Breast epithelium (tissue), 4 donors: ENCODE results near the gene DPH7. TPM values are rescaled to one million over a fixed set of nuclear protein-coding genes. Genes with fewer than 3 reads are reported as not detected.
"Not testable (repeated sequence)": the region's sequence is repeated elsewhere in the genome, so short reads cannot be mapped to it uniquely, and the experiment has no call there.

Experiments used
- DNase-seq, 2 donors: peaks; one replicate each; pipeline ENCODE4 v3.0.0-alpha.2; 2019; ENCODE audit warnings: low spot score in 2 of 2
- H3K27ac ChIP-seq, 2 donors: fragments of 200-600 bp; sonication (generic) in 1 of 2; one replicate each; pipeline ENCODE4 v1.5.1; 2016 to 2019; ENCODE audit warnings: mild to moderate bottlenecking in 1 of 2
- H3K27me3 ChIP-seq, 2 donors: fragments of 200-600 bp; sonication (generic) in 1 of 2; one replicate each; pipeline versions ENCODE4 v1.5.1 to v1.6.0; 2017 to 2019; ENCODE audit warnings: control low read depth in 1 of 2, mild to moderate bottlenecking in 1 of 2
- H3K36me3 ChIP-seq: fragments of 200-600 bp; one replicate; pipeline ENCODE4 v1.5.1; 2019
- H3K4me1 ChIP-seq, 2 donors: fragments of 200-600 bp; sonication (generic); one replicate each; pipeline ENCODE4 v1.5.1; 2016 to 2019; ENCODE audit warnings: control low read depth in 1 of 2
- H3K4me3 ChIP-seq, 3 donors: fragments of 200-600 bp; sonication (generic); 1 replicate in 2 of 3; 2 replicates in 1 of 3; pipeline ENCODE4 v1.5.1; 2016 to 2019; ENCODE audit warnings: mild to moderate bottlenecking in 3 of 3, moderate library complexity in 2 of 3
- H3K9me3 ChIP-seq, 2 donors: fragments of 200-600 bp; sonication (generic) in 1 of 2; one replicate each; pipeline ENCODE4 v1.5.1; 2016 to 2019; ENCODE audit warnings: control low read depth in 1 of 2
- POLR2A ChIP-seq: fragments of 450-650 bp; IDR thresholded peaks from one replicate; pipeline ENCODE4 v1.6.1; 2016; ENCODE audit warnings: antibody characterized with exemption, mild to moderate bottlenecking, moderate library complexity
- POLR2AphosphoS5 ChIP-seq, 3 donors: sonication (generic); formaldehyde crosslinking; IDR thresholded peaks; one replicate each; pipeline ENCODE4 v1.6.1; 2017; ENCODE audit warnings: antibody characterized with exemption in 3 of 3
- intact Hi-C: fragments of 100-400 bp; cut with DNase I; formaldehyde crosslinking; loops from one replicate; pipeline ENCODE4 v1.15.1; 2023; ENCODE audit warnings: low total_unique reads
- total RNA-seq, 3 donors: library from RNA; depleted of rRNA; stranded (reverse); fragments of >200 nt; gene quantifications; one replicate each; pipeline ENCODE4 v1.1.0, GENCODE V29; 2016
- TF ChIP-seq, protein P1 (sequence below), 3 donors: fragments of 450-650 bp; IDR thresholded peaks; one replicate each; pipeline ENCODE4 v1.5.1; 2016 to 2017; ENCODE audit warnings: antibody characterized with exemption in 3 of 3, mild to moderate bottlenecking in 3 of 3, moderate library complexity in 3 of 3

The DPH7 gene
- total RNA-seq, 3 donors from 2014 or later = 23.4 to 47.5 (median 45.1) TPM

DNA sequence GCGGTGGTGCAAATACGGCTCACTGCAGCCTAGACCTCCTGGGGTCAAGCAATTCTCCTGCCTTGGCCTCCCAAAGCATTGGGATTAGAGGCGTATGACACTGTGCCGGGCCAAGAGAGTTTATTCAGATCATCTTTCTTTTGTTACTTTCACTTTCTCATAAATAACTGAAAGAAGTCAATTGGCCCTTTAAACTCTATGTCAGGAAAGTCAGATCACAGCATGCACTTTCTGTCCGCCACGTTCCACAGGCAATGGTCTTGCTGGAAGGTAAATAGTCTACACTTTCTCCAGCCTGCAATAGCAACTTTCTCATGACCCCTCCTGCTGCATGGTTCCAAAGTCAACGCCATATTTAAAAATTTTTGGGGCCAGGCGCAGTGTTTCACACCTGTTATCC, 20.2 kb upstream of the DPH7 start:
- Histone ChIP-seq H3K9me3 (no peaks in the 10 kb centered on the region), H3K27me3 (no peaks in the 10 kb centered on the region), H3K4me1 (no peaks in the 10 kb centered on the region), H3K27ac (no peak overlapping the region), H3K4me3 (no peak overlapping the region), H3K36me3 (no peaks in the 10 kb centered on the region)
- TF ChIP-seq, protein P1, sequence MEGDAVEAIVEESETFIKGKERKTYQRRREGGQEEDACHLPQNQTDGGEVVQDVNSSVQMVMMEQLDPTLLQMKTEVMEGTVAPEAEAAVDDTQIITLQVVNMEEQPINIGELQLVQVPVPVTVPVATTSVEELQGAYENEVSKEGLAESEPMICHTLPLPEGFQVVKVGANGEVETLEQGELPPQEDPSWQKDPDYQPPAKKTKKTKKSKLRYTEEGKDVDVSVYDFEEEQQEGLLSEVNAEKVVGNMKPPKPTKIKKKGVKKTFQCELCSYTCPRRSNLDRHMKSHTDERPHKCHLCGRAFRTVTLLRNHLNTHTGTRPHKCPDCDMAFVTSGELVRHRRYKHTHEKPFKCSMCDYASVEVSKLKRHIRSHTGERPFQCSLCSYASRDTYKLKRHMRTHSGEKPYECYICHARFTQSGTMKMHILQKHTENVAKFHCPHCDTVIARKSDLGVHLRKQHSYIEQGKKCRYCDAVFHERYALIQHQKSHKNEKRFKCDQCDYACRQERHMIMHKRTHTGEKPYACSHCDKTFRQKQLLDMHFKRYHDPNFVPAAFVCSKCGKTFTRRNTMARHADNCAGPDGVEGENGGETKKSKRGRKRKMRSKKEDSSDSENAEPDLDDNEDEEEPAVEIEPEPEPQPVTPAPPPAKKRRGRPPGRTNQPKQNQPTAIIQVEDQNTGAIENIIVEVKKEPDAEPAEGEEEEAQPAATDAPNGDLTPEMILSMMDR (IDR thresholded peaks at IDR 0.05) = no peak
- TF ChIP-seq POLR2A = no peak
- no peak for TF ChIP-seq POLR2AphosphoS5 (IDR thresholded peaks at IDR 0.05)
- intact Hi-C loops = no loop called here
- no peak for DNase-seq

DNA sequence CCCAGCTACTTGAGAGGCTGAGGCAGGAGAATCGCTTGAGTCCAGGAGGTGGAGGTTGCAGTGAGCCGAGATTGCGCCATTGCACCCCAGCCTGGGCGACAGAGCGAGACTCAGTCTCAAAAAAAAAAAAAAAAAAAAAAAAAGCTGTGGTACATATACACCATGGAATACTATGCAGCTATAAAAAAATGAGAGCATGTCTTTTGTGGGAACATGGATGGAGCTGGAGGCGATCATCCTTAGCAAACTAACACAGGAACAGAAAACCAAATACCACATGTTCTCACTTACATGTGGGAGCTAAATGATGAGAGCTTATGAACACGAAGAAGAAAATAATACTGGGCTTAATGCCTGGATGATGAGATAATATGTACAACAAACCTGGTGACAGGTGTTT, 17.9 kb upstream of the DPH7 start:
- H3K27ac ChIP-seq, H3K36me3 ChIP-seq, intact Hi-C loops, H3K4me3 ChIP-seq, DNase-seq, H3K4me1 ChIP-seq, H3K9me3 ChIP-seq, H3K27me3 ChIP-seq: not testable (repeated sequence)

DNA sequence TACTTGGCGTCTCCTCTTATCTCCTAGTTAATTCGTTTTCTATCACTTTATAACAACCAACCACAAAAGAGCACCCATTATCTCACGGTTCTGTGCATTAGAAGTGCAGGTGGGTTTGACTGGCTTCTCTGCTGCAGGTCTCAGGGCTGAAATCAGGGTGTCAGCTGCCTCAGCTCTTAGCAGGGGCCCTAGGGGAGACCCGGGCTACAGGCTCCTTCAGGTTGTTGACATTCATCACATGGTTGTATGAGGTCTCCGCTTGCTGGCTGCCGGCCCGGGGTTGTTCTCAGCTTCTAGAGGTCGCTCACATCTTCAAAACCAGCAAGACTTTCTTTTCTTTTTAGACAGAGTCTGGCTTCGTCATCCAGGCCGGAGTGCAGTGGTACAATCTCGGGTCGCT, 14.5 kb upstream of the DPH7 start:
- Histone ChIP-seq H3K9me3 (no peaks in the 10 kb centered on the region), H3K4me1 (peaks cover 6 to 8% of the 10 kb centered on the region in 2 donors), H3K36me3 (no peaks in the 10 kb centered on the region), H3K27ac (peak overlapping the region in 1 of 2 donors; percentile 48), H3K4me3 (no peak overlapping the region), H3K27me3 (no peaks in the 10 kb centered on the region)
- peak in 1 of 2 donors; percentile 70 for DNase-seq
- intact Hi-C loops = no loop called here
- TF ChIP-seq, protein P1 (IDR thresholded peaks at IDR 0.05) = no peak
- no peak for TF ChIP-seq POLR2AphosphoS5 (IDR thresholded peaks at IDR 0.05)
- TF ChIP-seq POLR2A = no peak

DNA sequence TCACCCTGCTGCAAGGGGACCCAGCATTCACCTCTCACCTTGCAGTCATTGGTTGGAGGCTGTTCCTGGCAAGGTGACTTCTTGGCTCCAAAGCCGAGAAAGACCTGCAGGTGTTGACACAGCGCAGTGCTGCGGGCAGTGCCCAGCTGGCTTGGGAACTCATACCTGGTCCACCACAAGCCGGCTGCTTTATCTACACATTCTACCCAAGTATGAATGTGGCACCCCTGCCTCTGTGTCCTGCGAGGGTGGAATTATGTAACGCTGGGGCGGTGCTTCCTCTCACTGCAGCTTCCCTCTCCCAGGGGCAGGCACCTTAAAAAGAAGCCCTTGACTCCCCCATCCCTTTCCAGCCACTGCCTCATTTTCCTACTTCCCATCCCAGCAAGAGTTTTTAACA, 14.0 kb upstream of the DPH7 start:
- intact Hi-C loops = no loop called here
- H3K27ac ChIP-seq = peak overlapping the region in 1 of 2 donors; percentile 48
- TF ChIP-seq, protein P1 (IDR thresholded peaks at IDR 0.05) = no peak
- no peak for TF ChIP-seq POLR2A
- TF ChIP-seq POLR2AphosphoS5 (IDR thresholded peaks at IDR 0.05) = no peak

DNA sequence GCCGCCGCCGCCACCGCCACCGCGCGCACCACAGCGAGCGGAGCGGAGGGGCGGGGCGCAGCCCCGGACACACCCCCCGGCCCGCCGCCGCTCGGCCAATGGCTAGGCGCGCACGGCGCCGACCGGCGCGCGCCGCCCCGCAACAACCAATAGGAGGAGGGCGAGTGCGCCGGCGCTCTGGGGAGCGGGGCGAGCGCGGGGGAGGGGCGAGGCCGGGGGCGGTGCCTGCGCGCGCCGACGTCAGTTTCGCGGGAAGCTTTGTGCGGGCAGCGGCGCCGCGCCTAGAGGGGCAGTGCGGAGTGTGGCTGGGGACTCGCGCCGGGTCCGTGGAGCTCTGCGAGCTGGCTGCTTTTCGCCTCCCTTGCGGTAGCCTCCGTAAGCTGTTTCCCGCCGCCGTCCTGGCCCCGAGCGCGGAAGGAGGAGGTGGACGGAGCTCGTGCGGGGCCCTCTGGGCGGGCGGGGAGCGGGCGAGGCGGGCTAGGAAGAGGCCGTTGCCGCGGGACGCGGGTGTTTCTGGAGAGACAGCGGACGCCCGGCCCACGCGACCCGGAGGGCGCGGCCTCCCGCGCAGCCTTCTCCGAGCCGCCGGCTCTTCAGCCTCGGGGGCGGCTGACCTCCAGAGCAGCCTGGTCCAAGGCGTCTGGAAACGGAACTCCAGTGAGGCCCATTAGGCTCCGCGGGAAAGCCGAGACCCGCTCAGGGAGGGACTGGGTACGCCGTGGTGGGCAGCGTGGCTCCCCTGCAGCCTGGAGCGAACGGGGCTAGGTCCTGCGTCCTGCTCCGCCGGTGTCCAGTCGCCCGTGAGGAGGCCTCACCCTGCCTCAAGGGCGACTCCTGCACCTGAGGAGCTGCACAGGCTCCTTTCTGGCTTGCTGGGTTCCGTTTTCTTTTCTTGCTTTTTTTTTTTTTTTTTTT, 12.0 kb upstream of the DPH7 start, which contains the start of gene ZMYND19:
TSS of gene ZMYND19 (minus strand) at position 44 of the 915 bp plus-strand sequence. CDS start 249 bp downstream, outside the sequence.
- peak in 1 of 3 donors; percentile 30 for TF ChIP-seq POLR2AphosphoS5 (IDR thresholded peaks at IDR 0.05)
- TF ChIP-seq POLR2A = no peak
- Histone ChIP-seq H3K4me3 (peak within 1 kb of the TSS; percentile 62 to 94 (median 74)), H3K9me3 (no peaks in the 10 kb centered on the region), H3K36me3 (no peaks in the 10 kb centered on the region), H3K27me3 (no peaks in the 10 kb centered on the region), H3K4me1 (peaks cover 6 to 8% of the 10 kb centered on the region in 2 donors), H3K27ac (peak within 1 kb of the TSS; percentile 50 to 83)
- intact Hi-C loops = no loop called here
- DNase-seq = peak; percentile 84 to 87

More for the DNA sequence above, 14.0 kb upstream of the DPH7 start:
- Histone ChIP-seq H3K27me3 (no peaks in the 10 kb centered on the region), H3K4me1 (peaks cover 6 to 8% of the 10 kb centered on the region in 2 donors), H3K36me3 (no peaks in the 10 kb centered on the region), H3K4me3 (no peak overlapping the region), H3K9me3 (no peaks in the 10 kb centered on the region)
- DNase-seq = no peak

DNA sequence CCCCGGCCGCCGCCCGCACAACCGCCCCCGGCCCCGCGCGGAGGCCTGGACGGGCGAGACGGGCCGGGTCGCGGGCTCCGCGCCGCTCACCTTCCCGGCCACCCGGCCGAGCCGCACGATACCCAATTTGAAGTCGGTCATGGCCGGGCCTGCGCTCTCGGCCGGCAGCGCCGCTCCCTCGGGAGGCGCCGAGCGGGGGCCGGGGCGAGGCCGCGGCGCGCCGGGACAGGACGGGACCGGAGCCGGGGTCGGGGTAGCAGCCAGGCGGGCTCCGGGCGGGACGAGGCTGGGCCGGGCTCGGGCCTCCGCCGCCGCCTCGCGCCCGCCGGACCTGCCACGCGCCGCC, 11.4 kb upstream of the DPH7 start:
- no peak for DNase-seq
- Histone ChIP-seq H3K4me1 (peaks cover 6 to 8% of the 10 kb centered on the region in 2 donors), H3K27ac (peak overlapping the region in 1 of 2 donors; percentile 80), H3K9me3 (no peaks in the 10 kb centered on the region), H3K36me3 (no peaks in the 10 kb centered on the region), H3K4me3 (peak overlapping the region; percentile 62 to 94 (median 74)), H3K27me3 (no peaks in the 10 kb centered on the region)
- TF ChIP-seq POLR2A = no peak
- TF ChIP-seq POLR2AphosphoS5 (IDR thresholded peaks at IDR 0.05) = no peak
- TF ChIP-seq, protein P1 (IDR thresholded peaks at IDR 0.05) = no peak
- intact Hi-C loops = no loop called here
